Muscle of leg (tissue), 11 donors: ENCODE results near the gene HOATZ. TPM values are rescaled to one million over a fixed set of nuclear protein-coding genes. Genes with fewer than 3 reads are reported as not detected.

Source experiments
- DNase-seq: peaks from one replicate; pipeline ENCODE4 v3.0.0; 2013
- H3K27ac ChIP-seq: one replicate; pipeline ENCODE4 v1.5.1; 2013; ENCODE audit warnings: mild to moderate bottlenecking, low read length, control low read depth
- H3K27me3 ChIP-seq: one replicate; pipeline ENCODE4 v1.6.1; 2013; ENCODE audit warnings: low read length; ENCODE audit not compliant: control insufficient read depth, insufficient read depth
- H3K36me3 ChIP-seq: one replicate; pipeline ENCODE4 v1.6.1; 2013; ENCODE audit warnings: low read length; ENCODE audit not compliant: control insufficient read depth, insufficient read depth
- H3K4me1 ChIP-seq: one replicate; pipeline ENCODE4 v1.6.1; 2013; ENCODE audit warnings: low read length; ENCODE audit not compliant: control insufficient read depth, insufficient read depth
- H3K4me3 ChIP-seq: one replicate; pipeline ENCODE4 v1.5.1; 2013; ENCODE audit warnings: low read length, control low read depth
- H3K9me3 ChIP-seq: replicated peaks from 2 replicates; pipeline ENCODE4 v1.6.1; 2013; ENCODE audit warnings: low read depth, low read length; ENCODE audit not compliant: control insufficient read depth
- WGBS: methylation state at CpG from one replicate; pipeline ENCODE4 v1.1.5; 2013; ENCODE audit warnings: missing lambda C conversion rate; ENCODE audit not compliant: insufficient coverage; 5-methylcytosine and 5-hydroxymethylcytosine counted together
- polyA plus RNA-seq, 8 donors: library from polyadenylated mRNA; unstranded; fragments of 120-200 nt; gene quantifications; one replicate each; pipeline versions ENCODE4 v1.2.1 to v1.2.3, GENCODE V29; 2013; ENCODE audit warnings: inconsistent platforms in 1 of 8, low replicate concordance in 1 of 8; ENCODE audit not compliant: insufficient read length in 8 of 8, insufficient read depth in 1 of 8
- total RNA-seq: library from RNA; stranded (reverse); fragments of 120-200 nt; gene quantifications from one replicate; pipeline ENCODE4 v1.2.4, GENCODE V29; 2013

The HOATZ gene
- total and polyA plus RNA-seq, 9 donors = 0.09 to 0.60 (median 0.12) TPM; not detected in 2

GRCh38 chr11:111572581-111572980 is 58.0 kb downstream of the HOATZ start:
- 90% methylated on average over 2 of the region's 3 CpGs for WGBS
- no peak overlapping the region for H3K27ac ChIP-seq
- no peaks in the 10 kb centered on the region for H3K36me3 ChIP-seq
- no peaks in the 10 kb centered on the region for H3K9me3 ChIP-seq
- DNase-seq = no peak
- no peaks in the 10 kb centered on the region for H3K27me3 ChIP-seq
- peaks cover 5% of the 10 kb centered on the region for H3K4me1 ChIP-seq
- H3K4me3 ChIP-seq = no peak overlapping the region

DNA sequence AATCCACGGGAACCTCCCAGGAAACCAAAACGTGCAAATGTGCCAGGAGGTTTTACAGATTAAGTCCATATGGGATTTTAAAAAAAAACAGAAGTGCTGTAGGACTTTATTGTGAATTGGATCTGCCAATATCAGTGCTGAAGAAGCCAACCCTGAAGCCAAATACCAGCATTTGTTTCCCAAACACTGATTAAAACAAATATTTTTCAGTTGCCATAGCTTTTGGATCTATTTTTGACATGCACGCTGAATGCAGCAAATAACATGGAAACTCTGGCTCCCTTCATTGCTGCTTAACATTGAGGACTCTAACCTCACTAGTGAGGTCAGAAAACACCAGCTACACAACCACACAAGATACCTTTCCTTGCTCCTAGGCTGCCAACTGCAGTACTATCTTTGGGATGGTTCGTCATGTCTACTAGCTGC is 59.3 kb downstream of the HOATZ start:
- peak; percentile 92 for DNase-seq
- H3K27me3 ChIP-seq = no peaks in the 10 kb centered on the region
- no peaks in the 10 kb centered on the region for H3K36me3 ChIP-seq
- H3K4me1 ChIP-seq = peaks cover 5% of the 10 kb centered on the region
- H3K27ac ChIP-seq = peak overlapping the region; percentile 67
- no peak overlapping the region for H3K4me3 ChIP-seq
- WGBS = 31% methylated on average over 1 of the region's 4 CpGs
- H3K9me3 ChIP-seq = no peaks in the 10 kb centered on the region

DNA sequence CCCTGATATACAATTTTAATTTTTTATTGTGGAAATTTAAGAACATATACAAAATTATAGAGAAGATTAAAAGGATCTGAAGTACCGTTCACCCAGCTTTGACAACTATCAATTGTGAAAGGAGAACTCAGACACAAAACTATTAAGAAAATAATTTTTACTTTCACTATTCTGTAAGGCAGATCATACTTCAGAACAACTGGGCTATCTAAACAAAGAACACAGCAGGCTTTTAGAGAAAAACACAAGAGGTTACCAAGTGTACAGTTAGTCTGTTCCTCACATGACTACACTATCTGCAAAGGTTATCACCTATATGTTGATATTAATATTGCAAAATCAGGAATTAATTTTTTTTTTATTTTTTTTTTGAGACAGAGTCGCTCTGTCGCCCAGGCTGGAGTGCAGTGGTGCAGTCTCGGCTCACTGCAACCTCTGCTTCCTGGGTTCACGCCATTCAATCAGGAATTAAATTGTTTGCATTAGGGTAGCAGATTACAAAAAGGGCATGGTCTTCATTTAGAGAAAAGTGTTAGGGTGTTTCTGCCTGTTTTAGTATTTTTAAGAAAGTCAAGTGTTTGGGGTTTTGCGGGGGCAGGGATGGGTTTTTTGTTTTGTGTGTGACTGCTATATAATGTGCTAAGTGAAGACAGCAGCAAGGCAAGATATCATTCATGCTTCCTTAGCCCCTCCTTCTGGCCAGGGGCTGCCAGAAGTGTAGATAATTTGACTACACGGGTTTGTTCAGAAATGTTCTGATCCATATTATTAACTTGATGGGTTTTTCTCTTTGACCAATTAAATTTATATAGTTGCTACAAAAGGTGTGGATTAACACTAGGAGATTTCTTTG is 60.0 kb downstream of the HOATZ start:
- no peak overlapping the region for H3K4me3 ChIP-seq
- H3K9me3 ChIP-seq = no peaks in the 10 kb centered on the region
- H3K27me3 ChIP-seq = no peaks in the 10 kb centered on the region
- peaks cover 5% of the 10 kb centered on the region for H3K4me1 ChIP-seq
- DNase-seq = peak; percentile 48
- H3K27ac ChIP-seq = peak overlapping the region; percentile 67
- H3K36me3 ChIP-seq = no peaks in the 10 kb centered on the region
- 49% methylated on average over 5 of the region's 7 CpGs for WGBS

- H3K4me3 ChIP-seq = no peak overlapping the region
- H3K4me1 ChIP-seq = peaks cover 5% of the 10 kb centered on the region
- H3K27me3 ChIP-seq = no peaks in the 10 kb centered on the region
- WGBS = 96% methylated on average over 4 of the region's 6 CpGs
- H3K27ac ChIP-seq = no peak overlapping the region
- H3K36me3 ChIP-seq = no peaks in the 10 kb centered on the region
- DNase-seq = no peak
- no peaks in the 10 kb centered on the region for H3K9me3 ChIP-seq
Measured at GRCh38 chr11:111575740-111576139, 61.2 kb downstream of the HOATZ start.

DNA sequence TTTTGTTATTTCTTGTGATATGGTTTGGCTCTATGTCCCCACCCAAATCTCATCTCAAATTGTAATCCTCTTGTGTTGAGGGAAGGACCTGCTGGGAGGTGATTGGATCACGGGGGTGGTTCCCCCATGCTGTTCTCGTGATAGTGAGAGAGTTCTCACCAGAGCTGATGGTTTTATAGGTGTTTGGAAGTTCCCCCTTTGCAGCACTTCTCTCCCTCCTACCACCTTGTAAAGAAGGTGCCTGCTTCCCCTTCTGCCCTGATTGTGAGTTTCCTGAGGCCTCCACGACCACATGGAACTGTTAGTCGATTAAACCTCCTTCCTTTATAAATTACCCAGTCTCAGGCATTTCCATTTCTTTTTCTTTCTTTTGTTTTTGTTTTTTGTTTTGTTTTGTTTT is 63.2 kb downstream of the HOATZ start:
- Histone ChIP-seq H3K4me1 (peaks cover 5% of the 10 kb centered on the region), H3K27me3 (no peaks in the 10 kb centered on the region), H3K9me3 (no peaks in the 10 kb centered on the region), H3K27ac (no peak overlapping the region), H3K36me3 (no peaks in the 10 kb centered on the region), H3K4me3 (no peak overlapping the region)
- WGBS = 40% methylated on average over 1 of the region's 4 CpGs
- no peak for DNase-seq

DNA sequence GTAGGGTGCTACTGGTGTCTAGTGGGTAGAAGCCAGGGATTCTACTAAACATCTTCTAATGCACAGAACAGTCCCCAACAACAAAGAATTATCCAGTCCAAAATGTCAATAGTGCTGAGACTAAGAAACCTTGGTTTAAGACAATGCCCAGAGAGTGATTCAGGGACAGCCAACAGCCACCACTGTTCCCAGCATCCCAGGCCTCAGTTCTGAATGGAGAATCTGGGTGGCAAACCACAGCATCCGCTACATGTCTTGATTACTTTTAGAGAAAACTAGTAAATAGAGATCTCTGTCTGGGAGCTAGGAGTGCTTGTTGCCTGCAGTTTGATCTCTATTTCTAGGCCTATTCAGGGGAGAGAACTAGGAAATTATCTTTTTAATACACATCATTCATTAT is 66.8 kb downstream of the HOATZ start:
- Histone ChIP-seq H3K27ac (no peak overlapping the region), H3K36me3 (no peaks in the 10 kb centered on the region), H3K9me3 (no peaks in the 10 kb centered on the region), H3K4me1 (no peaks in the 10 kb centered on the region), H3K4me3 (no peak overlapping the region), H3K27me3 (no peaks in the 10 kb centered on the region)
- WGBS = no CpG with 5 or more reads among the region's 1 CpG
- DNase-seq = no peak

DNA sequence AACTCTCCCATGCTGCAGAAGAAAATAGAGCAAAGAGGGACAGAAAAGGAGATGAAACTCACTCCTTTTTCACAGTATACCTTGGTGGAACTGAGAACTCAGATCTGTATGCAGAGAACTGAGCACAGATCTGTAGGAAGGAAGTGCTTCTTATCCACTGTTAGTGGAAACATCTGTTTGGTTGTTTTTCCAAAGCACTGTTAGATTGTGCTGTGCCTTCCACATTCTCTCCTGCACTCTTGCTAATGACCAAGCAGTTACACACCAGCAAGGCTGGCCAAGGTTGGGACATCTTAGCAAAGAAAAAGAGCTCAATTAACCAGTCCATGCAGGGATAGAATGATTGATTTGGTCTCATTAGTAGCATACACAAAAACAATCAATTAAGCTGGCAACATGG is 67.6 kb downstream of the HOATZ start:
- Histone ChIP-seq H3K36me3 (no peaks in the 10 kb centered on the region), H3K4me3 (no peak overlapping the region), H3K9me3 (no peaks in the 10 kb centered on the region), H3K4me1 (no peaks in the 10 kb centered on the region), H3K27ac (no peak overlapping the region), H3K27me3 (no peaks in the 10 kb centered on the region)
- DNase-seq = no peak

GRCh38 chr11:111582881-111583280 is 68.3 kb downstream of the HOATZ start:
- H3K4me3 ChIP-seq = no peak overlapping the region
- no peak for DNase-seq
- H3K36me3 ChIP-seq = no peaks in the 10 kb centered on the region
- H3K27ac ChIP-seq = no peak overlapping the region
- no peaks in the 10 kb centered on the region for H3K9me3 ChIP-seq
- H3K4me1 ChIP-seq = no peaks in the 10 kb centered on the region
- WGBS = no CpG with 5 or more reads among the region's 4 CpGs
- H3K27me3 ChIP-seq = no peaks in the 10 kb centered on the region

DNA sequence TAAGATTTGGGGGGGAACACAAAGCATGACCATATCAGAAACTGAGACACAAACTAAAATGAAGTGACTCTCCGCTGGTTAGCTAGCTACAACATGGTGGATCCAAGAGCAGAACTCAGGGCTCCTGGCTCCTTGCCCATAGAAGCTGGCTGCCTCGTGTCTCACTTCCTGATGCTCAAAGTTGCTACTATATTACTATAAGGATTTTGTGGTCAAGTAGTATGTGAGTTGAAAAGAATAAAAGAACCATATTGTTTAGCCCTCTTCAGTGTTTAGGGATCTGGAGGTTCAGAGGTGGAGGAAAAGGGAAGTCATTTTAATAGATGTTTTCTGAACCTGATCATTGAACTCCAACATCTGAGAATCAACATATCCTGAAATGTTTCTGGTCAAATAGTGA is 70.8 kb downstream of the HOATZ start:
- H3K36me3 ChIP-seq = no peaks in the 10 kb centered on the region
- H3K4me1 ChIP-seq = no peaks in the 10 kb centered on the region
- H3K27ac ChIP-seq = no peak overlapping the region
- no CpG with 5 or more reads among the region's 2 CpGs for WGBS
- no peak overlapping the region for H3K4me3 ChIP-seq
- no peaks in the 10 kb centered on the region for H3K27me3 ChIP-seq
- no peaks in the 10 kb centered on the region for H3K9me3 ChIP-seq
- DNase-seq = no peak

GRCh38 chr11:111586388-111586831 is 71.8 kb downstream of the HOATZ start:
- no peaks in the 10 kb centered on the region for H3K4me1 ChIP-seq
- H3K27me3 ChIP-seq = peaks cover 2% of the 10 kb centered on the region
- peak; percentile 71 for DNase-seq
- H3K9me3 ChIP-seq = no peaks in the 10 kb centered on the region
- no peaks in the 10 kb centered on the region for H3K36me3 ChIP-seq
- WGBS = no CpG with 5 or more reads among the region's 1 CpG
- no peak overlapping the region for H3K27ac ChIP-seq
- no peak overlapping the region for H3K4me3 ChIP-seq
